ENCODE measurements around the gene SUSD4. TPM values are rescaled to one million over a fixed set of nuclear protein-coding genes. Genes with fewer than 3 reads are reported as not detected.

SUSD4 gene
- total RNA-seq, 1 donor from 2014 or later: 0.17 TPM

- DNase-seq: no peak
These were observed 184.2 kb downstream of the SUSD4 start for GRCh38 chr1:223179786-223180185.

- no peak for DNase-seq
These were observed 184.7 kb downstream of the SUSD4 start for GRCh38 chr1:223179280-223179679.

GRCh38 chr1:223177681-223178080, 186.3 kb downstream of the SUSD4 start:
- no peak for DNase-seq

GRCh38 chr1:223176437-223176836, 187.5 kb downstream of the SUSD4 start:
- DNase-seq: no peak

- DNase-seq: no peak
These were observed 188.3 kb downstream of the SUSD4 start for GRCh38 chr1:223175633-223176032.

GRCh38 chr1:223175032-223175431, 188.9 kb downstream of the SUSD4 start:
- no peak for DNase-seq

Other genes with a start within 250 kb of the SUSD4 start
- 0.14 and 0.34 TPM in 2 replicates for gene TLR5, start 220.9 kb downstream of the SUSD4 start, total RNA-seq
- gene CCDC185, start 29.2 kb upstream of the SUSD4 start, total RNA-seq: 0.17 TPM in 1 of 2 replicates, not detected in the other

Data from dermis blood vessel endothelial cell (primary cell).